OCI-LY7 (cell line): ENCODE data around the gene AKAP13. TPM values are rescaled to one million over a fixed set of nuclear protein-coding genes. Genes with fewer than 3 reads are reported as not detected.

Experiments used
- BruUV-seq: library from RNA; stranded (reverse); fragments of 400-500 nt; replicated peaks from 2 replicates; lab custom pipeline; 2021; lab: Mats Ljungman, UMichigan
- CTCF ChIA-PET: fragments of 300-600 bp; sonication (Branson Sonifier 250); formaldehyde crosslinking; loops from one replicate; lab custom pipeline; 2022; ENCODE audit warnings: antibody characterized with exemption; ENCODE audit not compliant: unreplicated experiment; lab: Charles Lee
- POLR2A ChIA-PET: fragments of 300-600 bp; sonication (Branson Sonifier 250); formaldehyde crosslinking; loops from one replicate; lab custom pipeline; 2022; ENCODE audit warnings: antibody characterized with exemption; lab: Charles Lee
- DNase-seq: peaks from one replicate; pipeline ENCODE4 v3.0.0-alpha.2; 2015; ENCODE audit warnings: low spot score
- H2AFZ ChIP-seq: fragments of 200-600 bp; sonication (generic), shearing (Covaris generic); 2 replicates; pipeline ENCODE4 v1.6.1; 2014; ENCODE audit warnings: mild to moderate bottlenecking, antibody characterized with exemption, low read length, moderate library complexity
- H3K27ac ChIP-seq: fragments of 200-600 bp; sonication (generic); 2 replicates; pipeline ENCODE4 v1.5.1; 2014; ENCODE audit warnings: mixed run types, low read depth, mild to moderate bottlenecking, moderate library complexity, low read length, inconsistent platforms; ENCODE audit not compliant: poor library complexity, severe bottlenecking
- H3K36me3 ChIP-seq: fragments of 200-600 bp; sonication (generic); 2 replicates; pipeline ENCODE4 v1.6.1; 2014; ENCODE audit warnings: mild to moderate bottlenecking, antibody characterized with exemption, low read length, moderate library complexity, mixed read lengths; ENCODE audit not compliant: insufficient read depth
- H3K4me1 ChIP-seq: fragments of 200-600 bp; sonication (generic); 2 replicates; pipeline ENCODE4 v1.5.1; 2014; ENCODE audit warnings: mild to moderate bottlenecking, low read length; ENCODE audit not compliant: insufficient read depth, poor library complexity, severe bottlenecking
- H3K4me2 ChIP-seq: fragments of 200-600 bp; sonication (generic); 2 replicates; pipeline ENCODE4 v1.6.1; 2014; ENCODE audit warnings: mild to moderate bottlenecking, low read length
- H3K4me3 ChIP-seq: fragments of 200-600 bp; sonication (generic); 2 replicates; pipeline ENCODE4 v1.5.1; 2014; ENCODE audit warnings: mild to moderate bottlenecking, low read depth, low read length; ENCODE audit not compliant: poor library complexity, severe bottlenecking
- H3K79me2 ChIP-seq: fragments of 200-600 bp; sonication (generic); 2 replicates; pipeline ENCODE4 v1.6.1; 2016; ENCODE audit warnings: low read depth, mild to moderate bottlenecking, low read length, moderate library complexity, mixed read lengths; ENCODE audit not compliant: insufficient read depth
- H3K9me2 ChIP-seq: fragments of 200-600 bp; sonication (generic); 2 replicates; pipeline ENCODE4 v1.6.1; 2016; ENCODE audit warnings: mild to moderate bottlenecking, low read length, mixed read lengths; ENCODE audit not compliant: insufficient read depth
- H3K9me3 ChIP-seq: fragments of 200-600 bp; sonication (generic); 2 replicates; pipeline ENCODE4 v1.6.1; 2014; ENCODE audit warnings: mild to moderate bottlenecking, mixed run types, low read length, mixed read lengths
- H4K20me1 ChIP-seq: fragments of 200-600 bp; sonication (generic); 2 replicates; pipeline ENCODE4 v1.6.1; 2014; ENCODE audit warnings: mild to moderate bottlenecking, antibody characterized with exemption, low read length, moderate library complexity, mixed read lengths; ENCODE audit not compliant: insufficient read depth
- CTCF ChIP-seq: fragments of 200-600 bp; sonication (generic); conservative IDR thresholded peaks from 2 replicates; pipeline ENCODE4 v1.5.1; 2014; ENCODE audit warnings: mild to moderate bottlenecking, antibody characterized with exemption, low read length, moderate library complexity, mixed read lengths
- EZH2phosphoT487 ChIP-seq: fragments of 200-600 bp; sonication (generic); IDR thresholded peaks from 2 replicates; pipeline ENCODE4 v1.6.1; 2018; ENCODE audit warnings: low read depth, borderline replicate concordance, mild to moderate bottlenecking, mixed run types, antibody characterized with exemption, low read length, moderate library complexity, mixed read lengths
- intact Hi-C: fragments of 100-400 bp; cut with micrococcal nuclease; formaldehyde crosslinking; loops from one replicate; pipeline ENCODE4 v1.10.0; 2022; ENCODE audit not compliant: unreplicated experiment
- total RNA-seq, 2 experiments: library from RNA; depleted of rRNA in 1 of 2; stranded (reverse); fragments of >200 nt in 1 of 2; shearing (Covaris generic) in 1 of 2; gene quantifications; 2 replicates each; pipeline ENCODE4 v1.2.3, GENCODE V29; 2014 to 2022

AKAP13 gene
- total RNA-seq, 2 experiments from 2014 or later = 140 to 250 TPM

GRCh38 chr15:85667491-85668424 lies 287.4 kb downstream of the AKAP13 start:
- BruUV-seq = no TSS peak

GRCh38 chr15:85671156-85671555 lies 290.8 kb downstream of the AKAP13 start:
- Histone ChIP-seq H3K27ac (no peak overlapping the region), H3K9me2 (no peaks in the 10 kb centered on the region), H3K4me2 (no peak overlapping the region), H2AFZ (no peak overlapping the region), H3K9me3 (no peaks in the 10 kb centered on the region), H3K4me3 (no peak overlapping the region), H3K79me2 (no peaks in the 10 kb centered on the region), H3K4me1 (no peaks in the 10 kb centered on the region), H3K36me3 (peaks cover 89% of the 10 kb centered on the region), H4K20me1 (no peaks in the 10 kb centered on the region)
- DNase-seq = no peak
- no TSS peak for BruUV-seq
- intact Hi-C loops = no loop called here
- POLR2A ChIA-PET = interaction anchor here (0.6 to 0.7 kb wide), 3 partner anchors 16 to 125 kb away, joined by 3 read pairs; no protein-coding TSS in a partner anchor
- TF ChIP-seq EZH2phosphoT487 (no peak), CTCF (no peak)
- CTCF ChIA-PET = interaction anchor here (0.6 kb wide), 1 partner anchor 21 kb away, joined by 3 read pairs; no protein-coding TSS in a partner anchor

More at GRCh38 chr15:85667491-85668424, 287.4 kb downstream of the AKAP13 start:
- Histone ChIP-seq H4K20me1 (no peaks in the 10 kb centered on the region), H3K4me2 (no peak overlapping the region), H3K4me3 (no peak overlapping the region), H3K36me3 (peaks cover 92% of the 10 kb centered on the region), H3K27ac (no peak overlapping the region), H3K79me2 (no peaks in the 10 kb centered on the region), H3K9me3 (no peaks in the 10 kb centered on the region), H2AFZ (no peak overlapping the region), H3K9me2 (no peaks in the 10 kb centered on the region), H3K4me1 (no peaks in the 10 kb centered on the region)
- intact Hi-C loops = no loop called here
- CTCF ChIA-PET = interaction anchor here (0.6 kb wide), 1 partner anchor 85 kb away, joined by 3 read pairs; no protein-coding TSS in a partner anchor
- DNase-seq = no peak
- POLR2A ChIA-PET = no interaction called here
- TF ChIP-seq CTCF (no peak), EZH2phosphoT487 (no peak)
